H1 (cell line): ENCODE results near the gene ZNRF3. TPM values are rescaled to one million over a fixed set of nuclear protein-coding genes. Genes with fewer than 3 reads are reported as not detected.

Source experiments
- CTCF ChIA-PET: fragments of 300-600 bp; sonication (Branson Sonifier 250); formaldehyde crosslinking; loops from one replicate; lab custom pipeline; 2021; ENCODE audit not compliant: partially characterized antibody; lab: Charles Lee
- POLR2A ChIA-PET: fragments of 300-600 bp; sonication (Branson Sonifier 250); formaldehyde crosslinking; loops from one replicate; lab custom pipeline; 2021; ENCODE audit warnings: inconsistent platforms; ENCODE audit not compliant: partially characterized antibody; lab: Charles Lee
- DNase-seq, 2 experiments: peaks; one replicate each; pipeline versions ENCODE4 v3.0.0 to v3.0.0-alpha.2; 2010 to 2022; ENCODE audit warnings: low spot score in 2 of 2, low read depth in 1 of 2, mixed read lengths in 1 of 2
- FAIRE-seq: peaks from 2 replicates; lab custom pipeline; 2011; peaks lifted over from hg19 to GRCh38; lab: Jason Lieb, UNC
- H2AFZ ChIP-seq: 2 replicates; pipeline ENCODE4 v1.8.1; 2012; ENCODE audit warnings: low read length, inconsistent platforms
- H2AK5ac ChIP-seq: 2 replicates; pipeline ENCODE4 v1.6.1; 2013; ENCODE audit warnings: low read depth, low read length
- H2BK120ac ChIP-seq: replicated peaks from 2 replicates; pipeline ENCODE3; 2013; ENCODE audit warnings: low read depth, low read length, inconsistent platforms
- H2BK12ac ChIP-seq: 2 replicates; pipeline ENCODE4 v1.6.1; 2013; ENCODE audit warnings: low read depth, low read length
- H2BK15ac ChIP-seq: 2 replicates; pipeline ENCODE4 v1.6.1; 2013; ENCODE audit warnings: low read length
- H2BK20ac ChIP-seq: 2 replicates; pipeline ENCODE4 v1.6.1; 2013; ENCODE audit warnings: low read length
- H2BK5ac ChIP-seq: 2 replicates; pipeline ENCODE4 v1.6.1; 2013; ENCODE audit warnings: low read depth, low read length
- H3K14ac ChIP-seq: 2 replicates; pipeline ENCODE4 v1.6.1; 2013; ENCODE audit warnings: inconsistent platforms; ENCODE audit not compliant: insufficient read length
- H3K18ac ChIP-seq: 2 replicates; pipeline ENCODE4 v1.6.1; 2013; ENCODE audit warnings: low read length; ENCODE audit errors: extremely low read depth
- H3K23ac ChIP-seq: 2 replicates; pipeline ENCODE4 v1.6.1; 2013; ENCODE audit warnings: inconsistent platforms; ENCODE audit not compliant: insufficient read length
- H3K23me2 ChIP-seq: 2 replicates; pipeline ENCODE4 v1.6.1; 2013; ENCODE audit warnings: low read depth, low read length
- H3K27ac ChIP-seq: 2 replicates; pipeline ENCODE4 v1.6.1; 2011; ENCODE audit warnings: low read depth, low read length, inconsistent platforms
- H3K27me3 ChIP-seq, 4 experiments: replicated peaks in 1 of 4; 1 replicate in 1 of 4; 2 replicates in 3 of 4; pipeline versions ENCODE4 v1.6.1 to v1.8.1; 2011 to 2013; ENCODE audit warnings: low read length in 3 of 4, mild to moderate bottlenecking in 3 of 4, inconsistent platforms in 2 of 4, mixed read lengths in 2 of 4, moderate library complexity in 1 of 4; ENCODE audit not compliant: control insufficient read depth in 3 of 4, insufficient read depth in 3 of 4; ENCODE audit errors: extremely low read depth in 1 of 4
- H3K36me3 ChIP-seq, 4 experiments: 2 replicates each; pipeline versions ENCODE4 v1.6.1 to v1.8.1; 2011 to 2013; ENCODE audit warnings: mild to moderate bottlenecking in 4 of 4, low read length in 3 of 4, moderate library complexity in 2 of 4, control low read depth in 1 of 4, inconsistent platforms in 1 of 4; ENCODE audit not compliant: insufficient read depth in 4 of 4, control insufficient read depth in 2 of 4
- H3K4ac ChIP-seq: replicated peaks from 2 replicates; pipeline ENCODE3; 2013; ENCODE audit warnings: low read length, low read depth, mixed read lengths, inconsistent platforms; ENCODE audit not compliant: insufficient read length
- H3K4me1 ChIP-seq, 4 experiments: replicated peaks in 1 of 4; 1 replicate in 1 of 4; 2 replicates in 3 of 4; pipeline versions ENCODE4 v1.6.1 to v1.8.1; 2011 to 2013; ENCODE audit warnings: low read length in 3 of 4, inconsistent platforms in 2 of 4, mixed read lengths in 1 of 4; ENCODE audit not compliant: insufficient read depth in 4 of 4, control insufficient read depth in 3 of 4
- H3K4me2 ChIP-seq, 2 experiments: 2 replicates each; pipeline versions ENCODE4 v1.6.1 to v1.8.1; 2011 to 2013; ENCODE audit warnings: low read depth in 2 of 2, low read length in 2 of 2, control low read depth in 1 of 2, inconsistent platforms in 1 of 2, mild to moderate bottlenecking in 1 of 2; ENCODE audit not compliant: insufficient read depth in 1 of 2
- H3K4me3 ChIP-seq, 4 experiments: fragments of 200-600, 300-600 bp in 1 of 4; sonication (generic), shearing (Covaris generic), sonication (Bioruptor Twin) in 1 of 4; 2 replicates each; pipeline versions ENCODE4 v1.5.1 to v1.8.1; 2011 to 2016; ENCODE audit warnings: low read length in 4 of 4, low read depth in 3 of 4, control low read depth in 2 of 4, inconsistent platforms in 2 of 4, mild to moderate bottlenecking in 2 of 4, mixed read lengths in 1 of 4, moderate library complexity in 1 of 4; ENCODE audit not compliant: insufficient read depth in 2 of 4; ENCODE audit errors: extremely low read depth in 1 of 4
- H3K56ac ChIP-seq: replicated peaks from 2 replicates; pipeline ENCODE3; 2013; ENCODE audit warnings: low read depth, mild to moderate bottlenecking, mixed read lengths, low read length, inconsistent platforms; ENCODE audit not compliant: insufficient read length
- H3K79me1 ChIP-seq: 2 replicates; pipeline ENCODE4 v1.6.1; 2013; ENCODE audit warnings: low read depth, low read length, control low read depth
- H3K79me2 ChIP-seq, 2 experiments: 2 replicates each; pipeline versions ENCODE4 v1.6.1 to v1.8.1; 2012 to 2013; ENCODE audit warnings: low read length in 2 of 2, mild to moderate bottlenecking in 2 of 2, inconsistent platforms in 1 of 2; ENCODE audit not compliant: insufficient read depth in 2 of 2, control insufficient read depth in 1 of 2
- H3K9ac ChIP-seq, 4 experiments: replicated peaks in 1 of 4; 1 replicate in 1 of 4; 2 replicates in 3 of 4; pipeline versions ENCODE4 v1.6.1 to v1.8.1; 2011 to 2013; ENCODE audit warnings: low read depth in 3 of 4, low read length in 3 of 4, control low read depth in 2 of 4, mild to moderate bottlenecking in 2 of 4, moderate library complexity in 2 of 4, inconsistent platforms in 1 of 4; ENCODE audit errors: extremely low read depth in 1 of 4
- H3K9me3 ChIP-seq, 2 experiments: 2 replicates each; pipeline versions ENCODE4 v1.6.1 to v1.8.1; 2012 to 2013; ENCODE audit warnings: mild to moderate bottlenecking in 2 of 2, moderate library complexity in 2 of 2, control low read depth in 1 of 2, inconsistent platforms in 1 of 2, low read depth in 1 of 2, low read length in 1 of 2, mixed read lengths in 1 of 2; ENCODE audit not compliant: insufficient read depth in 2 of 2
- H4K20me1 ChIP-seq, 2 experiments: replicated peaks in 1 of 2; 2 replicates each; pipeline versions ENCODE3 to v1.8.1; 2011 to 2013; ENCODE audit warnings: inconsistent platforms in 2 of 2, low read length in 2 of 2, mild to moderate bottlenecking in 1 of 2; ENCODE audit not compliant: insufficient read depth in 2 of 2, control insufficient read depth in 1 of 2
- H4K5ac ChIP-seq: 2 replicates; pipeline ENCODE4 v1.6.1; 2013; ENCODE audit warnings: low read length, low read depth, mixed read lengths, inconsistent platforms; ENCODE audit not compliant: insufficient read length
- H4K8ac ChIP-seq: 2 replicates; pipeline ENCODE4 v1.8.0; 2013; ENCODE audit warnings: mild to moderate bottlenecking, moderate library complexity, low read length, inconsistent platforms; ENCODE audit not compliant: insufficient read depth; ENCODE audit errors: extremely low read depth
- H4K91ac ChIP-seq: replicated peaks from 2 replicates; pipeline ENCODE3; 2013; ENCODE audit warnings: low read length, mixed read lengths, inconsistent platforms; ENCODE audit not compliant: insufficient read length
- ATF2 ChIP-seq: IDR thresholded peaks from 2 replicates; pipeline ENCODE4 v1.6.1; 2012; ENCODE audit warnings: low read length, inconsistent platforms
- BACH1 ChIP-seq: IDR thresholded peaks from 2 replicates; pipeline ENCODE4 v1.6.1; 2012; ENCODE audit warnings: low read length, improper control_type of control experiment
- CREB1 ChIP-seq: IDR thresholded peaks from 2 replicates; pipeline ENCODE4 v1.6.1; 2012; ENCODE audit warnings: inconsistent platforms
- EP300 ChIP-seq, 2 experiments: IDR thresholded peaks; 1 replicate in 1 of 2; 2 replicates in 1 of 2; pipeline ENCODE4 v1.6.1; 2011 to 2012; ENCODE audit warnings: low read depth in 2 of 2, low read length in 2 of 2, mild to moderate bottlenecking in 2 of 2, borderline replicate concordance in 1 of 2, inconsistent platforms in 1 of 2, moderate library complexity in 1 of 2
- POLR2A ChIP-seq, 2 experiments: IDR thresholded peaks; 1 replicate in 1 of 2; 2 replicates in 1 of 2; pipeline ENCODE4 v1.6.1; 2011; ENCODE audit warnings: low read depth in 2 of 2, low read length in 2 of 2, mild to moderate bottlenecking in 2 of 2; ENCODE audit errors: control extremely low read depth in 1 of 2
- POLR2AphosphoS5 ChIP-seq: IDR thresholded peaks from 2 replicates; pipeline ENCODE4 v1.6.1; 2011; ENCODE audit warnings: low read depth, low read length
- RBBP5 ChIP-seq: IDR thresholded peaks from 2 replicates; pipeline ENCODE4 v1.7.1; 2012; ENCODE audit warnings: low read depth, mild to moderate bottlenecking, inconsistent platforms, low read length, moderate library complexity, borderline replicate concordance
- SIN3A ChIP-seq, 2 experiments: IDR thresholded peaks in 1 of 2; conservative IDR thresholded peaks in 1 of 2; 2 replicates each; pipeline ENCODE4 v1.6.1; 2011 to 2012; ENCODE audit warnings: low read length in 2 of 2, improper control_type of control experiment in 1 of 2, low read depth in 1 of 2, mild to moderate bottlenecking in 1 of 2
- SIRT6 ChIP-seq: IDR thresholded peaks from one replicate; pipeline ENCODE4 v1.7.1; 2012; ENCODE audit warnings: low read length, inconsistent platforms
- TBP ChIP-seq: IDR thresholded peaks from 2 replicates; pipeline ENCODE4 v1.6.1; 2011; ENCODE audit warnings: low read depth, low read length, improper control_type of control experiment
- USF2 ChIP-seq: IDR thresholded peaks from 2 replicates; pipeline ENCODE4 v1.6.1; 2011; ENCODE audit warnings: low read length, improper control_type of control experiment
- WGBS, 2 experiments: shearing (Covaris generic) in 1 of 2; methylation state at CpG; one replicate each; pipeline versions ENCODE4 v1.1.6 to v1.1.7; 2013 to 2015; ENCODE audit warnings: low lambda C conversion rate in 2 of 2, mixed read lengths in 2 of 2, inconsistent platforms in 1 of 2, low coverage in 1 of 2, missing lambda C conversion rate in 1 of 2; ENCODE audit not compliant: insufficient replicate concordance in 2 of 2, insufficient coverage in 1 of 2, insufficient read length in 1 of 2; ENCODE audit errors: extremely low coverage in 1 of 2, missing lambda C conversion rate in 1 of 2; 5-methylcytosine and 5-hydroxymethylcytosine counted together
- polyA plus RNA-seq, 7 experiments: library from polyadenylated mRNA; depleted of rRNA in 3 of 7; stranded (reverse) in 5 of 7; unstranded in 2 of 7; fragments of >200 nt in 5 of 7; fragments of 200-250 nt in 2 of 7; gene quantifications; 1 replicate in 5 of 7; 2 replicates in 1 of 7; 4 replicates in 1 of 7; pipeline versions ENCODE4 v1.2.1 to v1.2.3, GENCODE V29; 2011 to 2013; ENCODE audit warnings: missing spikeins in 2 of 7, mixed read lengths in 2 of 7
- total RNA-seq: library from RNA; stranded (reverse); fragmentation: NEBNext Ultra II Directional; extraction: Animal tissue kit (Norgen Biotek cat#: 25700); gene quantifications from 2 replicates; pipeline ENCODE4 v1.2.1, GENCODE V29; 2021

Gene ZNRF3
- total and polyA plus RNA-seq, 2 of the 8 experiments (the other 6 are each of a cell fraction or from before 2014, with no cell fraction given), result 14.1 to 21.7 TPM

- H2BK15ac ChIP-seq, result no peak overlapping the region
- peaks cover 11 to 18% (median 13%) of the 10 kb centered on the region in 4 experiments for H3K4me1 ChIP-seq
- WGBS, 2 experiments, result 90% methylated on average over 6 of the region's 6 CpGs; no CpG with 5 or more reads in 1 of the 2 experiments
- H3K79me2 ChIP-seq, result peaks cover 14 to 94% of the 10 kb centered on the region in 2 experiments
- FAIRE-seq (no peak), DNase-seq (no peak)
- H3K36me3 ChIP-seq, result no peaks in the 10 kb centered on the region
- no peak overlapping the region for H3K23ac ChIP-seq
- H3K23me2 ChIP-seq, result peaks cover 5% of the 10 kb centered on the region; the same call in 1 of the 2 replicates
- no peak overlapping the region for H2BK5ac ChIP-seq
- no peak overlapping the region for H2BK20ac ChIP-seq
- H4K20me1 ChIP-seq, result peaks cover 27 to 29% of the 10 kb centered on the region in 2 experiments
- no peak overlapping the region for H3K4me3 ChIP-seq
- H3K9ac ChIP-seq, result no peak overlapping the region
- no peak overlapping the region for H4K91ac ChIP-seq
- H3K79me1 ChIP-seq, result peaks cover 31% of the 10 kb centered on the region
- H3K4ac ChIP-seq, result no peak overlapping the region
- H4K5ac ChIP-seq, result no peak overlapping the region
- H2AFZ ChIP-seq, result no peak overlapping the region
- no peak overlapping the region for H2AK5ac ChIP-seq
- H3K27me3 ChIP-seq, result no peaks in the 10 kb centered on the region
- H3K14ac ChIP-seq, result no peak overlapping the region
- H3K4me2 ChIP-seq, result no peak overlapping the region
- H3K56ac ChIP-seq, result no peak overlapping the region
- no peak overlapping the region for H2BK120ac ChIP-seq
- ChIA-PET POLR2A (no interaction called here), CTCF (interaction anchor here (0.5 to 3.8 kb wide), 8 partner anchors 9 to 279 kb away, joined by 3 to 20 read pairs (median 3); no protein-coding TSS in a partner anchor)
- H3K27ac ChIP-seq, result no peak overlapping the region
- H3K9me3 ChIP-seq, result no peaks in the 10 kb centered on the region
- H4K8ac ChIP-seq, result no peak overlapping the region
- no peak overlapping the region for H2BK12ac ChIP-seq
- no peak overlapping the region for H3K18ac ChIP-seq
- TF ChIP-seq SIN3A (conservative IDR thresholded peaks at IDR 0.05 in 1 of 2, IDR thresholded peaks at IDR 0.05 in 1 of 2; ENCODE audit: low read depth in 1 of 2, low read length in 2 of 2) (no peak), ATF2 (no peak), POLR2AphosphoS5 (no peak), EP300 (IDR thresholded peaks at IDR 0.05; ENCODE audit: borderline replicate concordance in 1 of 2, low read depth in 2 of 2, low read length in 2 of 2) (no peak), POLR2A (IDR thresholded peaks at IDR 0.05; ENCODE audit: control extremely low read depth in 1 of 2, low read depth in 2 of 2, low read length in 2 of 2) (no peak), BACH1 (no peak), RBBP5 (no peak), TBP (no peak), CREB1 (no peak), SIRT6 (no peak), USF2 (no peak)
These were observed 30.8 kb downstream of the ZNRF3 start for GRCh38 chr22:28914201-28914600.
